HPDE6-E6E7 (cell line): Measurements from ENCODE around the gene RNF114.
A peak's percentile ranks its signal among the peaks of the same experiment; 100 is the strongest.

Source experiments
- DNase-seq: peaks from one replicate; pipeline ENCODE4 v3.0.0; 2011; ENCODE audit warnings: missing footprints; ENCODE audit errors: extremely low spot score

Gene RNF114

DNA sequence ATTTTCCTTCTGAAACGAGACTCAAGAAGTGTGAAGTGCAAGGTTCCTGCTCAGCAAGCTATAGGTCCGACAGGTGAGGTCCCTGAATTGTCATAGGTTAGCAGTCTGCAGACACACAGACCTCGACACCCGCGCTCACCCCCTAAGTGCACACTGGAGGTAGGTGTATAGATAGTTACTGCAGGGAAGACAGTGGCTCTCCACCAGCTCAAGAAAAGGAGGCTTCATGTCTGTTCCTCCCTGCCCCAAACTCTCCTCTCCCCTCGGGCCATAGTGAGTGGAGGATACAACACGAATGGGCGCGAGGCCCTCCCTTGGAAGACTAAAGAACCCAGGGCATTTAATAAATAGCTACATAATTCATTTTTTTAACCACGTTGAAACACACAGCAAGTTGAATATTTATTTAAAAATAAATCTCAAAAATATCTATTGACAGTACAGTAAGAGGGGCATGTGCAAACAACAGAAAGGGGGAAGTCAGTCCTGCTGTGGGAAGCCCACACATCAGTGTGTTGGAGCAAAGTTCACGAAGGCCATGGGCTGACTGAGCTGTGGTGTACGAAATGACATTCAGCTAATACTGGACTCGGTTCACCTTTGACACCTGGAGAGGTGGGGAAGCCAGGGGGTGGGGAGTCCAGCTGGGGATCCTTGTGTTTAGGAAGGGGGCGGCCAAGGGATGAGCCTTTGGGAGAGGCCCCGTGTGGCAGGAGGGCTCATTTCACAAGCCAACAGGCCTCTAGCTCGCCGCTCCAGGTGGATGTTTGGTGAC, 31.6 kb upstream of the RNF114 start:
- no peak for DNase-seq

DNA sequence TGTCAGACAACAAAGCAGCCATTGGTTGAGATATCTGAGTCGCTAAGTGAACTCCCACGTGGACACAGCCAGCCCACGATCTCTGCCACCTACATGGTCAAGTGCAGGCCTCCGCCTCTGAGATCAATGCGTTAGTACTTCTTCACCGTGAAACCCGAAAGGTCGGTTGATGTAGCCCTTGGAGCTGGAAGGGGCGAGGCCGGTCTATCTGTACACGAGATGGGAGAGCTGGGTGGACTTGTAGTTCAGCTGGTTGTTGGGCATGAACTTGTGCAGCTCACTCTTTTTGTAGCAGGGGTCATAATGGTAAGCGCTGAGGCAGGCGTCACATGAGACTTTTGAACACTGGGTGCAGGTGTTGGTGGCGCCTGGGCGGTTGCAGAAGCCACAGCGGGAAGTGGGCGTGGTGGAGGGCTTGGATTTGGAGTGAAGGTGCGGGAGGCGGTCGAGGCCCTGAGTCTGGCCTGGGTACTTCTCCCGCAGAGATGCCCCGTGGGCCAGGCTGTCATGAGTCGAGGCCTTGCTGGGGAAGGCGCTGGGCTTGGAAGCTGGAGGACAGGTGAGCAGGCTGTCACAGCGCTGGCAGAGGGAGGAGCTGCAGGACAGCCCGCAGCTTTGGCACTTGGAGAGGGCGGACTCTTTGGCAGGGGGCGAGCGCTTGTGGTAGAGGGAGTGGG, 30.6 kb upstream of the RNF114 start:
- DNase-seq: no peak

DNA sequence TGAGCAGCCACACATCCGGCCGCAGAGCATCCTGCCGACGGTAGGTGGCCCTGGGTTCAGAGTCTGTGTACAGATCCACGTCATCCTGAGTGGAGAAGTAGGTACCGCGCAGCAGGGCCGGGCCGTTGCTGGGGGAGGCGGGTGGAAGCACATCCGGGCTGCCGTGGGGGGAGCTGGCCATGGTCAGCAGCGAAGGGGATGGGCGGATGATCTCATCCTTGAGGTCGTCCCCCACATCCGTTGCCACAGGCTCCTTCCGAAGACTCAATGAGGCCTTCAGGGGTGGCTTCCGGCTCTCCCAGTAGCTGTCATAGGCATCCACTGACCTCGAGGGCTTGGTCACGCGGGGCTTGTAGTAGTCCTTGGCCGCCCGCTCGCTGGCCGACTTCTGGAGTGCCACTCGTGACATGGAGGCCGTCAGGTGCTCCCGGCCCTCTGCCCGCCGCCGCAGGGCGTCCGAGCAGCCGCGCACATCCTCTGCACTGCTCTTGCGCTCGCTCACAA, 30.0 kb upstream of the RNF114 start:
- DNase-seq: no peak

DNA sequence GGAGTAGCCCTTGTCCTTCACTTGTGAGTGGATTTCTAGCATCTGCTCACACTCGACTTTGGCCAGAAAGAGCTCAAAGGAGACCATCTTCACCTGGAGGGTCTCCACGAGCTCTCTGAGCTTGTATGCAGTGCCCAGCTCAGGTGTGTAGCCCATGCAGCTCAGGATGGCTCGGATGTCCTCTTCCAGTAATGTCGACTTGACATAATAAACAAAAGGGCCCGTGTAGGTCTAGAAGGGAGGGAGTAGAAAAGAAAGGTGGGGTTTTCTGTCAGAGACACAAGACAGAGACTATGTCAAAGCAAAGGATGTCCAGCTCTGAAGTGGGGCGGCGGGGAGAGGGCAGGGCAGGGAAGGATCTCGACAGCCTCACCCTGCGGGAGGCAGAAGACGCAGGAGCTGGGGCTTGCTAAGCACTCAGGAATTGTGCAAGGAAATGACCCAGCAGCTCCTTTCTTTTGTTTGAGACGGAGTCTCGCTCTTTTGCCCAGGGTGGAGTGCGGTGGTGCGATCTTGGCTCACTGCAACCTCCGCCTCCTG, 29.5 kb upstream of the RNF114 start:
- no peak for DNase-seq

DNA sequence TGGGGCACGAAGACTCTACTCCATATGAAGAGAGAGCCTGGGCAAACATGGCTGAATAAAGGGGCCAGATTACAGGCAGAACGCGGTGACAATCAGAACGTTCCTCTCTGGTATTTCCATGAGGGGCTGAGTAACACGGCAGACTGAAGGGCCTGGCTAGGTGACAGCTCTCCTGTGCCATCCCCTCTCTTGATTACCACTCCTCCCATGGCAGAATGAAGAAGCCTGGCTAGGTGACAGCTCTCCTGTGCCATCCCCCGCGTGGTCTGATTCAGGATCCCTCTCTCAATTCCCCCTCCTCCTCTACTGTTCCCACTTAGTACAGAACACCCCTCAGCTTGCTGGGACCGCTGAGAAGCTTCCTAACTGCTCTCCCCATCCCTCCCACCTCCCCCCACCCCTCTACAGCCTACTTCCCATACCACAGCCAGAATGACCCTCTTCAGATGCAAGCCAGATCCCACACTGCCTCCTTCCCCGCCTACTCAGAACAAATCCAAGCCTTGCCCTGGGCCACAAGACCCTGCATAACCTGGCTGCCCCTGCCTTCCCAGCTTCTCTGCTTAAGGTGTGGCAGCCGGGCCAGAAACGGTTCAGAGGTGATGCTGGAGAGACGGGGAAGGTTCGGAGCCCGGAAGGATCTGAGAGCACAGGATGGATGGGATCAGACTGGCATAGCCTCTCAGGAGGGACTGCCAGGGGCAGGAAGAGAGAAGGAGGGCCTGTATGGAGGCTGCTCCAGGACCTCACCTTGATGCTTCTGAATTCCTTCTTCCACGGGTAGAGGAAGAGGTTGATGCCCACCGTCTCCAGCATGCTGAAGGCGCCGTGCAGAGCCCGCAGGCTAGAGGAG, 28.6 kb upstream of the RNF114 start:
- no peak for DNase-seq

DNA sequence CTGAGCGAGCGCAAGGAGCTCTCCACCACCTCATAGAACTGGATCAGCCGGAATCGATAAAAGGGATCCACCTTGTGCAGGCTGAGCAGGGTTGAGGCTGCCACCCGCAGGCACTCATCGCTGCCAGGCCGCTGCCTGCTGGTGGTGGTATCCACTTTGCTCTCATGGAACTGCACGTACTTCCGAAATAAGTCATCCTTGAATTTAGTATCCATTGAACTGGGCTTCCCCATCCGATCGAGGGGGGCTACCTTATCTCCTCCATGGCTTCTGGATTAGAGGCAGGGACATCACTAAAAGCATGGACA, 28.0 kb upstream of the RNF114 start:
- DNase-seq: no peak

DNA sequence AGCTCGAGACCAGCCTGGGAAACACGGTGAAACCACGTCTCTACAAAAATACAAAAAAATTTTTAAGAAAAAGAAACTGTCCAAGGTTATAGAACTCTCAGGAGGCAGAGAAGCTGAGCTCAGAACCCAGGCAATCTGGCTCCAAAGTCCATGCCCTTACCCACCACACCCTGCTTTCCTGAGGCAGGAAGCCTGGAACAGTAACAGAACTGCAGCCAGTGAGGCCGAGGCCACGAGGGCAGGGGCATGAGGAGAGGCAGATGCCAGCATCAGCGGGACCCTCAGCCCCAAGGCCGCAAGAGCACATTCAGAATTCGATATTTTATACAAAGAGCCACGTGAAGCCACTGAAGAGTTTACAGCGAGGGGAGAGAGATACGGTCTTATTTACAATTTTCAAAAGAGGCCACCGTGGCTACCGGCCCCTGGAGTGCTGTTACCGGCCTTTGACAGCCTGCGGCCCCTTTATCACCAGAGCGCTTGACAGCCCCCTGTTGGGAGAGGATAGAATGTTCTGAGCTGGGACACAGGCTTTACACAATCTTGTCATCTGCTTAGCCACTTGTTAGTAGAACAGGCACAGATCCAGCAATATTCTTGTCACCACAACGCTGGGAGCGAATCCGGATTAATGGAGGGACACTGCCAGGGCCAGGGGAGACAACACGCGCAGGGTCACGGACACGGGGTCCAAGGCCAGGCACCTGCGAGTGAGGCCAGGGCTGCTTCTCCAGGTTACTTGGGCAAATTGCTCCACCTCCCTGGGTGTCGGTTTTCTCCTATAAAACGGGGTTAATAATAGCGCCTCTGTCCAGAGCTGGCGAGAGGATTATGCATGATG, 26.5 kb upstream of the RNF114 start:
- no peak for DNase-seq

DNA sequence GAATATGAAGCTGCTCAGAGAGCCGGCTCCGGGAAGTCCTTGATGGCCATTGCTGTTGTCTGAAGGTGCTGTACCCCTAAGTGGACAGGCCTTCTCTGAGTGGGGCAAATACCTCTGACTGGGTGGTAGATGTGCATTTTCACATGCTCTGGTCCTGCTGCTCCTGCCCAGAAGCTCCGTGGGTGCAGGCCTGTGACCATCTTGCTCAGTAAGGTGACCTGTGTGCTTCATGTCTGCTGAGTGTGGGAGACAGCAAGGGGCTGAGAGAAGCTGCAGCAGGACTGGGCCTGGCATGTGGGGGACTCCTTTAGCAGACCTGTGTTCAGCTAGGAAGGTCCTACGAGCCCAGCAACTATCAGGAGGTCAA, 25.9 kb upstream of the RNF114 start:
- DNase-seq: no peak

DNA sequence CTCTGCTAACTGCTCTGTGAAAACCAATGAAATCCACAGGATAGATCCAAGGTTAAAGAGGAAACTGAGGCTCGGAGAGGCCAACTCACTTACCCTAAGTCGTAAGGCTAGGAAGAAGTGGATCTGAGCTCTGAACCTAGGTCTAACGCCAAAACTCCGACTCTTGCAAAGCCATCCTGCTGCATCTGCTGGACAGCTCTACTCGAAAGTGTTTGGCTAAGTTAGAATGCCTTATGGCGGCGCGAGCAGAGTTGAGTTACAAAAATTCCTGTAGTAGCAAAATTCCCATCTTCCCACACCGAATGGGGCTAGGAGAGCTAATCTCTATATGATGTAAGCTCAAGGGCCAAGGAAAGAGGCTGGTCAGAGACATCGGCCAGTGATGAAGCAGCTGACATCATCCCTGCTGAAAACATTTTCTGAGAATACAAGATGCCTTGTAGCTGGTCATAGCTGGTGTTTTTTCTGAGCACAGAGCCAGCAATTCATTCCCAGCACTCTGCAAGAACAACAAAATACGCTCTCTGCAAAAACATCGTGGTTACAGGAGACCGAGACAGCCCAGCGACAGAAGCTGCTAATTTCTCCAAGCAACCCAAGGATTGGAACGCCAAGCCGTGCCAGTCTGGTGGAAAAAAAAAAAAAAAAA, 22.7 kb upstream of the RNF114 start:
- no peak for DNase-seq

DNA sequence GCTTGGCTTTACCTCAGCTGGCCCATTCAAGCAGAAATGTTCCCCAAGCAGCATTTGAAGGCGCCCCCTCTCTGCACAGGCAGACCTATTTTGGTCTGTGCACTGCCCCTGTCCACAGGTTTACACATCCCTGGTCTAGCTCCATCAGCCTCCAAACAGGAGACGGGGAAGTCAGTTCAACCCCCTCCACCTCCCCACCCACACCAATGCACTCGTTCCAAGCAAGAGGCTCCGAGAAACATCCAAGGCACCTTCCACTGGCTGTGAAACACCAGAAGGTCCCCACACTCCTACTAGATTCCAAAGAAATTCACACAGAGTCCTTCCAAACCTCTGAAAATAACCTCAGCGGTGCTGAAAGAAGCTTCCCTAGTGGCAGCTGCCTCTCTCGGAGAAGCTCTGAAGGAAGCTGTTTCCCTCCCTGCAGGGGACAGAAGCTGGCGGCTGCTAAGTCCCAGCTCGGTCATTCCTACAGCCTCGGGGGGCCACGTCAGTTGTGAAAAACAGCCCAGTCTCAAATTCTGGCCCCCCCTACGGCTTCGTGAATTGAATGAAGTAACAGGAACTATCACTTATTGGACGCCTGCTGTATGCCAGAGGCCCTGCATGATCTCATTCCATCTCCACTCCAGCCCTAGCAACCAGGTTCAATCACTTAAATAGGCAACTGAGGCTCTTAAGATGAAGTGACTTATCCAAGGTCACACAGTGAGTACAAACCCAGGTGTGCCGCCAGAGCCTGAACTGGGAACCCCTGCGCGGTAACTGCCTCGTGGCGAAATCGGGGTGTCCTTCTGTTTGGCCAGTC, 21.7 kb upstream of the RNF114 start:
- DNase-seq: no peak

DNA sequence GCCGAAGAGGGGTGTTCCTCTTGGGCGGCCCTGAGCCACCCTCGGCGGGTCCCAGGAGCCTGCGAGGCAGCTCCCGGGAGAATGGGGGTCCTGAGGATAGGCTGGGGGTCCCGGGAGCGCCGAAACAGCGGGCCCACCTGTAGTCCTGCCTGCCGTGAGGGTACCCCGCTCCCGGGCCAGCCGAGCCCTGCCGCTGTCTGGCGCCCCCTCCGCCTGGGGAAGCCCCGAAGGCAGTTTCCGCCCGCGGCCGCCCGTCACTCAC, 21.1 kb upstream of the RNF114 start:
- no peak for DNase-seq

DNA sequence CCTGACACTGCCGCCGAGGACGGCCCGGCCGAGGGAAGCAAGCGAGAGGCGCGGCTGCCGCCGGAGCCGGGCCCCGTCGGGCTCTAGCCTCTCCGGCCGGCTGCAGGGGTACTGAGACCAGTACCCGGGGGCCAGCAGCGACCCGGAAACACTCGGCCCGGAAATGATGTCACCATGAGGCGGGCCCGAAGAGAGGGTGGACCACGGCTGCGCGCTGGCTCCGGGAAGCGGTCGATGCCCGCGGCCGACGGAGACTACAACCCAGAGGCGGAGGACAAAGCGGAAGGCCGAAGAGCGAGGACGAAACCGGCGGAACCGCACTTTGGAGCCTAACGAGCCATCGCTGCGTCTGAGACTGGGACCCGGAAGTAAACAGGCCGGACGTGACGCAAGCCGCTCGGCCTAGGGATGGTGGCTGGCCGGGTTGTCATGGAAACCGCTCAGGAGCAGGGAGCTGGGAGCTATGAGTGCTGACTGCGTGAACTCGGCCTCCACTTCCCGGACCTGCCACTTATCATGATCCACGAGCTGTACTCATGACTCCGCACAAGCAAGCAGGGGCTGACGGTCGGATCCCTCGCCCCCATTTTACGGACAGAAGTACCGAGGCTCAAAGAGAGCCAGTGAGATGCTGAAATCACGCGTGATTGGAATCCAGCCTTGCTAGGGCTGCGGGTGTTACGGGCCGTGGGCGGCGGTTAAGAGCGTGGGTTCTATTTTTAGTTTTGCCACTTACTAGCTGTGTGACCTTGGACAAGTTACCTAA, 20.6 kb upstream of the RNF114 start, which contains the start of gene SPATA2:
TSS of gene SPATA2 (minus strand) at position 150 of the 766 bp plus-strand sequence. CDS start 7,039 bp downstream, outside the sequence.
- DNase-seq: peak; percentile 99

DNA sequence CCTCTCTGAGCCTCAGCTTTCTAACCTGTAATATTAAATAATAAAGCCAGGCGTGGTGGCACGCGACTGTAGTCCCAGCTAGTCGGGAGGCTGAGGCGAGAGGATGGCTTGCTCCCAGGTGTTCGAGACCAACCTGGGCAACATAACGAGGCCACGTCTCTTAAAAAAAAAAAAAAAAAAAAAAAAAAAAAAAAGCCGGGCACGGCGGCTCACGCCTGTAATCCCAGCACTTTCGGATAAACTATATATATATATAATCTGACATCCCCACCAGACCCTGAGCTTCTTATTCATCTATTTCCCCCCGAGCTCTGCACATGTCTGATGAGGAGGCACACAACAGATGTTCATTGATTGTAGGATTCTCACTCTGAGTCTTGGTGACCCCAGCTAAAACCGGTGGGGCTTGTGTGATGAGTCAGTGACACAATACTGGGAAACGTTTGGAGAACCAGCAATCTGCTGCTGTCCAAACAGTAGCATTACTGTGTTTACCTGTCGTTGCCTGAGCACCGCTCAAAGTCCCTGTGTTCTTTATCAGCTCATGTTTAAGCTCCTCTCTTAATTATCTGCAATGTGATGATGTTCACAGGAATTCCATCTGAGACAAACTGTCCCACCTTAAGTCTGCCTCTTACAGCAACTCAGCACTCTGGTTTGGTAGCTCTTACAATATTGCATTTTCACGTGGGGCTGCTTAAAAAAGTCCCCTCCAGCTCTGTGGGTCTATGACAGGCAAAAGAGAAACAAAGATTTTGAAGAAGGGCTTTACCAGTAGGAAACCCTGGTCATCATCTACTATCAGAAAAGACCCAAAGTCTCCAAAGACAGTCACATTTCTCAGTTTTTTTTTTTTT, 19.8 kb upstream of the RNF114 start:
- DNase-seq: peak; percentile 97

DNA sequence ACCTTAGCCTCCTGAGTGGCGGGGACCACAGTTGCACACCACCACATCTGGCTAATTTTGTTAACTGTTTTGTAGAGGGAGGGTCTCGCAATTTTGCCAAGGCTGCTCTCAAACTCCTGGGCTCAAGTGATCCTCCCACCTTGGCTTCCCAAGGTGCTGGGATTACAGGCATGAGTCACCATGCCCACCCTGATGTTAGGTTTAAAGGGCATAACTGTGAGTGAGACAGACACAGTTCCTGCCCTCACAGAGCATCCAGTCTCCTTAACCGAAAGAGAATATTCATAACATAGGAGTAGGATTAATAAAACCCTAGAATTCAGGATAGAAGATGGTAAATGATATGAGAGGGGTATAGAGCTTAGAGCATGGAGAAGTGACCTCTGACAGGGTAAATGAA, 17.8 kb upstream of the RNF114 start:
- DNase-seq: no peak

DNA sequence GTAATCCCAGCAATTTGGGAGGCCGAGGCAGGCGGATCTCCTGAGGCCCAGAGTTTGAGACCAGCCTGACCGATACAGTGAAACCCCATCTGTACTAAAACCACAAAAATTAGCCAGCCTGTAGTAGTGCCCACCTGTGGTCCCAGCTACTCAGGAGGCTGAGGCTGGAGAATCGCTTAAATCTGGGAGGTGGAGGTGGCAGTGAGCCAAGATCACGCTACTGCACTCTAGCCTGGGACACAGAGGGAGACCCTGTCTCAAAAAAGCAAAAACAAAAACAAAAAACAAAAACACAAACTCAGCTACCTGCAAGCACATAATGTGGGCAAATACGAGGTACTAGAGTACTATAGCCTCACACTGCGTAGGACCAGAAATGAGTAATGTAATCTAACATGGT, 17.2 kb upstream of the RNF114 start:
- no peak for DNase-seq

DNA sequence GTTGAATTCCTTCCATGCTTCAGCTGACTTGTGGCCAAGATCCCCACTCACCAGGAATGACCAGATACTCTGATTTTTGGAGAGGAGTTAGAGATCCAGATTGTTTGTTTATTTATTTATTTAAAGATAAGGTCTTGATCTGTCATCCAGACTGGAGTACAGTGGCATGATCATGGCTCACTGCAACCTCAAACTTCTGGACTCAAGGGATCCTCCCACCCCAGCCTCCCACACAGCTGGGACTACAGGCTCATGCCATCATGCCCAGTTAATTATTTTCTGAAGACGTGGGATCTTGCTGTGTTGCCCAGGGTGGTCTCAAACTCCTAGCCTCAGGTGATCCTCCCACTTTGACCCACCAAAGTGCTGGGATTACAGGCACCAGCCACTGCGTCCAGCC, 16.7 kb upstream of the RNF114 start:
- no peak for DNase-seq

DNA sequence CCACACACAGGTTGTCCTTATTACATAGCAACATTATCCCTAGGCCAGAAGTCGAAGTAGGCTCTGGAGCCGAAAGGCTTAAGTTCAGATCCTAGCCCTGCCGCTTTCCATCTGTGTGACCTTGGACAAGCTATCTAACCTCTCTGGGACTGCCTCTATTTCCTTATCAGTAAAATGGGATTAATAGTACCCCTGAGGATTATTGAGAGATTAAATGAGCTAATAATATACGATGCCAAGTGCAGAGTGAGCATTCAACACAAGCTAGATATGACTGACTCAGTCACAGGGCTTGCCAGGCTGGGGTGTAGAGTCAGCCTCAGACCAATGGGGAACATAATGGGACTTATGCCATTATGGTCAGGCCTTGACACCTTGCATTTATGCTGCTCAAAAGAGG, 11.9 kb upstream of the RNF114 start:
- DNase-seq: no peak

DNA sequence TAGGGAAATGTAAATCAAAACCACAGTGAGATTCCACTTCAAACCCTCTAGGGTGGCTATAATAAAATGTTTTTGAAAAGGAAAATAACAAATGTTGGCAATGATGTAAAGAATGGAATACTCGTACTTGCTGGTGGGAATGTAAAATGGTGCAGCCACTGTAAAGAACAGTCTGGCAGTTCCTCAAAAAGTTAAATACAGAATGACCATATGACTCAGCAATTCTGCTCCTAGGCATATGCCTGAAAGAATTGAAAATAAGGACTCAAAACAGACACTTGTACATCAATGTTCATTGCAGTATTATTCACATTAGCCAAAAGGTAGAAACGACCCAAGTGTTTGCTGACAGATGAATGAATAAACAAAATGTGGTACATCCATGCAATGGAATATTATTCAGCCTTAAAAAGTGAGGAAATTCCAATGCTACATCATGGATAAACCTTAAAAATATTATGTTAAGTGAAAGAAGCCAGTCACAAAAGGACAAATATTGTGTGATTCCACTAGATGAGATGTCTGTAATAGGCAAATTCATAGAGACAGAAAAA, 10.2 kb upstream of the RNF114 start:
- DNase-seq: no peak
